GM08714 (cell line): Measurements from ENCODE around the gene ASIC4.

Experiments
- H3K4me3 ChIP-seq: fragments of 200-500 bp; sonication (Bioruptor generic); 2 replicates; pipeline ENCODE4 v1.5.1; 2014; ENCODE audit warnings: mild to moderate bottlenecking, low read length, inconsistent platforms
- ZNF274 ChIP-seq: IDR thresholded peaks from 2 replicates; pipeline ENCODE4 v1.6.1; 2012; ENCODE audit warnings: mild to moderate bottlenecking, low read depth, low read length

The ASIC4 gene

GRCh38 chr2:219510512-219511135, 3.7 kb upstream of the ASIC4 start:
- no peak for TF ChIP-seq ZNF274
- H3K4me3 ChIP-seq, result no peak overlapping the region

GRCh38 chr2:219511547-219512325, 2.5 kb upstream of the ASIC4 start:
- no peak overlapping the region for H3K4me3 ChIP-seq

GRCh38 chr2:219512524-219513216, 1.6 kb upstream of the ASIC4 start:
- no peak overlapping the region for H3K4me3 ChIP-seq
- TF ChIP-seq ZNF274, result no peak

More at GRCh38 chr2:219511547-219512325, 2.5 kb upstream of the ASIC4 start:
- TF ChIP-seq ZNF274, result no peak

GRCh38 chr2:219513787-219514186, 495 bp upstream of the ASIC4 start:
- TF ChIP-seq ZNF274, result no peak
- H3K4me3 ChIP-seq, result no peak overlapping the region

GRCh38 chr2:219514836-219515235, 554 bp downstream of the ASIC4 start:
- no peak overlapping the region for H3K4me3 ChIP-seq
- no peak for TF ChIP-seq ZNF274

- no peak overlapping the region for H3K4me3 ChIP-seq
- TF ChIP-seq ZNF274, result no peak
These were observed 1.8 kb downstream of the ASIC4 start for GRCh38 chr2:219515874-219516629.

- H3K4me3 ChIP-seq, result no peak overlapping the region
- no peak for TF ChIP-seq ZNF274
These were observed 2.6 kb downstream of the ASIC4 start for GRCh38 chr2:219516888-219517287.

GRCh38 chr2:219517954-219518778, 3.9 kb downstream of the ASIC4 start:
- H3K4me3 ChIP-seq, result no peak overlapping the region
- TF ChIP-seq ZNF274, result no peak

GRCh38 chr2:219519526-219519916, 5.2 kb downstream of the ASIC4 start:
- no peak for TF ChIP-seq ZNF274

GRCh38 chr2:219520079-219520478, 5.8 kb downstream of the ASIC4 start:
- no peak overlapping the region for H3K4me3 ChIP-seq
- TF ChIP-seq ZNF274, result no peak

More at GRCh38 chr2:219519526-219519916, 5.2 kb downstream of the ASIC4 start:
- no peak overlapping the region for H3K4me3 ChIP-seq

- no peak overlapping the region for H3K4me3 ChIP-seq
- TF ChIP-seq ZNF274, result no peak
These were observed 7.0 kb downstream of the ASIC4 start for GRCh38 chr2:219521066-219521880.
